Heart right ventricle (tissue), 16 donors: Measurements from ENCODE around the gene FAF1. TPM values are rescaled to one million over a fixed set of nuclear protein-coding genes. Genes with fewer than 3 reads are reported as not detected.

Experiments
- ATAC-seq, 8 donors: fragments of 200-7000 bp; cut with Tn5 transposase; one replicate each; pipeline ENCODE4 v1.9.1; 2020; ENCODE audit warnings: mild to moderate bottlenecking in 8 of 8, moderate library complexity in 8 of 8, moderate number of reproducible peaks in 1 of 8
- DNase-seq, 2 donors: peaks; one replicate each; pipeline ENCODE4 v3.0.0-alpha.2; 2020
- H3K27ac ChIP-seq, 10 donors: fragments of 200-600 bp; sonication (generic) in 2 of 10; one replicate each; pipeline versions ENCODE4 v1.5.0 to v1.8.0; 2020 to 2022; ENCODE audit warnings: mild to moderate bottlenecking in 3 of 10
- H3K27me3 ChIP-seq, 7 donors: fragments of 200-600 bp; one replicate each; pipeline ENCODE4 v1.8.0; 2021 to 2022; ENCODE audit warnings: mild to moderate bottlenecking in 2 of 7
- H3K36me3 ChIP-seq, 9 donors: fragments of 200-600 bp; sonication (generic) in 1 of 9; one replicate each; pipeline versions ENCODE4 v1.5.0 to v1.8.0; 2020 to 2022; ENCODE audit warnings: mild to moderate bottlenecking in 2 of 9
- H3K4me1 ChIP-seq, 9 donors: fragments of 200-600 bp; sonication (generic) in 1 of 9; one replicate each; pipeline versions ENCODE4 v1.5.0 to v1.8.0; 2020 to 2022; ENCODE audit warnings: mild to moderate bottlenecking in 4 of 9
- H3K4me3 ChIP-seq, 10 donors: fragments of 200-600 bp; sonication (generic) in 2 of 10; one replicate each; pipeline versions ENCODE4 v1.5.0 to v1.8.0; 2020 to 2022; ENCODE audit warnings: mild to moderate bottlenecking in 7 of 10, moderate library complexity in 2 of 10
- H3K9me3 ChIP-seq, 11 donors: fragments of 200-600 bp in 10 of 11; sonication (generic) in 2 of 11; one replicate each; pipeline versions ENCODE4 v1.5.0 to v1.8.0; 2013 to 2022; ENCODE audit warnings: mild to moderate bottlenecking in 2 of 11, control low read depth in 1 of 11, moderate library complexity in 1 of 11
- CTCF ChIP-seq, 9 donors: fragments of 200-600 bp; sonication (generic) in 2 of 9; IDR thresholded peaks; one replicate each; pipeline versions ENCODE4 v1.5.0 to v1.8.0; 2021 to 2022; ENCODE audit warnings: antibody characterized with exemption in 9 of 9, mild to moderate bottlenecking in 5 of 9, moderate library complexity in 1 of 9
- WGBS, 2 donors: extraction: QIAGEN DNeasy Blood & Tissue Kit; methylation state at CpG; one replicate each; pipeline ENCODE4 v1.1.7; 2013; ENCODE audit warnings: inconsistent platforms in 1 of 2; 5-methylcytosine and 5-hydroxymethylcytosine counted together
- intact Hi-C, 10 donors: fragments of 100-400 bp; cut with DNase I; formaldehyde crosslinking; loops; one replicate each; pipeline versions ENCODE4 v1.11.1 to v1.14.2; 2022
- polyA plus RNA-seq, 2 donors: library from polyadenylated mRNA; stranded (reverse); fragments of 200-250 nt; gene quantifications; one replicate each; pipeline ENCODE4 v1.2.3, GENCODE V29; 2013
- total RNA-seq, 10 donors: library from RNA; stranded (reverse); fragmentation: NEBNext Ultra II Directional in 3 of 10; extraction: Animal tissue kit (Norgen Biotek cat#: 25700) in 3 of 10; gene quantifications; one replicate each; pipeline versions ENCODE4 v1.2.1 to v1.2.4, GENCODE V29; 2021 to 2023
- donor health status: Arrhythmogenic right ventricular cardiomyopathy.
- donor health status: ischemic (EF 13 %, LVEDD 7.1; RV severe dilation, severe dysfunction).
- donor health status: healthy with polysubstance abuse.
- donor health status: DM: no; HTN: yes; CAD: no.
- donor health status: DM: no; HTN: no; CAD: no.
- donor health status: ischemic (EF 25% LVEDD 6.9; RV normal size, moderate dysfunction).
- donor health status: ischemic (EF 25% LVEDD 5.7; RV mildly dilated, moderate dysfunction).
- donor health status: healthy.
- donor health status: DM: yes; HTN: yes; CAD: no.
- donor health status: Ischemic cardiomyopathy.
- donor health status: ischemic (EF 35%, LVEDD 5.7; RV mildly dilated, moderate dysfunction).
- donor health status: nonischemic (EF 11% LVEDD 7.7; RV severe dilation, severe dysfunction).
- donor health status: DM: yes; HTN: yes; CAD: no.
- donor health status: PGD.
- donor health status: ischemic (EF 29% LVEDD 5.4; RV normal size, mild dysfunction).
- donor health status: nonischemic (EF 23%, LVEDD 6.1; RV moderate dilation, normal function).

The FAF1 gene
- total and polyA plus RNA-seq, 12 donors = 30.9 to 102 (median 88.9) TPM

- no peaks in the 10 kb centered on the region for H3K9me3 ChIP-seq
- no peak for ATAC-seq
- no peak for TF ChIP-seq CTCF (IDR thresholded peaks at IDR 0.05)
- H3K27me3 ChIP-seq = no peaks in the 10 kb centered on the region
- H3K36me3 ChIP-seq = peaks cover 0 to 51% (median 18%) of the 10 kb centered on the region in 9 donors
- intact Hi-C loops = no loop called here
- H3K27ac ChIP-seq = no peak overlapping the region
- no peak for DNase-seq
- H3K4me1 ChIP-seq = no peaks in the 10 kb centered on the region
- no peak overlapping the region for H3K4me3 ChIP-seq
Measured at GRCh38 chr1:50438945-50439344, 521.1 kb downstream of the FAF1 start.

GRCh38 chr1:50436489-50436888, 523.6 kb downstream of the FAF1 start:
- H3K4me3 ChIP-seq = no peak overlapping the region
- no peak for ATAC-seq
- peaks cover 0 to 42% (median 18%) of the 10 kb centered on the region in 9 donors for H3K36me3 ChIP-seq
- WGBS, 2 donors = 83% methylated on average over 6 of the region's 6 CpGs
- peaks cover 0 to 20% (median 7%) of the 10 kb centered on the region in 7 donors for H3K27me3 ChIP-seq
- TF ChIP-seq CTCF (IDR thresholded peaks at IDR 0.05) = no peak
- no peak overlapping the region for H3K27ac ChIP-seq
- H3K4me1 ChIP-seq = no peaks in the 10 kb centered on the region
- intact Hi-C loops = no loop called here
- no peak for DNase-seq
- no peaks in the 10 kb centered on the region for H3K9me3 ChIP-seq

- intact Hi-C loops = no loop called here
- Histone ChIP-seq H3K27ac (no peak overlapping the region), H3K36me3 (no peaks in the 10 kb centered on the region), H3K4me1 (peaks cover 4 to 29% (median 24%) of the 10 kb centered on the region in 9 donors), H3K27me3 (peaks cover 39 to 84% (median 71%) of the 10 kb centered on the region in 7 donors), H3K4me3 (no peak overlapping the region), H3K9me3 (no peaks in the 10 kb centered on the region)
- ATAC-seq = no peak
- TF ChIP-seq CTCF (IDR thresholded peaks at IDR 0.05) = no peak
- DNase-seq = no peak
- 20% methylated on average over 5 of the region's 5 CpGs for whole genome bisulfite sequencing, 2 donors
Measured at GRCh38 chr1:50430010-50430405, 530.1 kb downstream of the FAF1 start.

GRCh38 chr1:50427818-50428779, 532.0 kb downstream of the FAF1 start:
- TF ChIP-seq CTCF (IDR thresholded peaks at IDR 0.05) = no peak
- H3K27me3 ChIP-seq = peaks cover 57 to 100% (median 90%) of the 10 kb centered on the region in 7 donors
- intact Hi-C loops = no loop called here
- no peaks in the 10 kb centered on the region for H3K36me3 ChIP-seq
- H3K9me3 ChIP-seq = no peaks in the 10 kb centered on the region
- H3K4me3 ChIP-seq = no peak overlapping the region
- DNase-seq (no peak), ATAC-seq (no peak)
- H3K27ac ChIP-seq = no peak overlapping the region
- H3K4me1 ChIP-seq = peaks cover 15 to 48% (median 37%) of the 10 kb centered on the region in 9 donors
- WGBS, 2 donors = 5% methylated on average over 35 of the region's 35 CpGs
